Esophagus muscularis mucosa (tissue), 3 donors: ENCODE results near the gene DPYD.

Source experiments
- POLR2AphosphoS5 ChIP-seq, 2 donors: sonication (generic); formaldehyde crosslinking; IDR thresholded peaks; one replicate each; pipeline ENCODE4 v1.6.1; 2017; ENCODE audit warnings: antibody characterized with exemption in 2 of 2
- TF ChIP-seq, protein P1 (sequence below), 3 experiments: fragments of 200-600 bp in 2 of 3; fragments of 450-650 bp in 1 of 3; sonication (generic) in 2 of 3; IDR thresholded peaks; one replicate each; pipeline ENCODE4 v1.5.1; 2017 to 2019; ENCODE audit warnings: antibody characterized with exemption in 3 of 3, mild to moderate bottlenecking in 2 of 3, moderate library complexity in 1 of 3

DNA sequence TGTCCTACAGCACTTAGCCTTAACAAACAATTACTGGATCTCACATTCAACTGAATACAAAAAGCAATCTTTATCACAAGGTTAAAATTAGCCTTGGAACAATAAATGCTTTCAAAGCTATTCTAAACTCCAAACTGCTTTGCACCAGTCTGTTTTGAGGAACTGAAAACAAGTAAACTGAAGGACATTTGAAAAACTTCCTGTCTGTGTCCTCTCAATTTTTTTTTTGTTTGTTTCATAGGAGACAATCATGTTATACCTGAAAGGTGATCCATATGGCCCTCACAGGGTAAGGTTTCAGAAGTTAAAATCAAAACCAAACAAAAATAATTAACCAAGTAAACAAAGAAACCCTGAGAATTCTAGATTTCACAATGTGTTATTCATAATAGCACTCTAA is 459.1 kb downstream of the DPYD start:
- TF ChIP-seq, protein P1, sequence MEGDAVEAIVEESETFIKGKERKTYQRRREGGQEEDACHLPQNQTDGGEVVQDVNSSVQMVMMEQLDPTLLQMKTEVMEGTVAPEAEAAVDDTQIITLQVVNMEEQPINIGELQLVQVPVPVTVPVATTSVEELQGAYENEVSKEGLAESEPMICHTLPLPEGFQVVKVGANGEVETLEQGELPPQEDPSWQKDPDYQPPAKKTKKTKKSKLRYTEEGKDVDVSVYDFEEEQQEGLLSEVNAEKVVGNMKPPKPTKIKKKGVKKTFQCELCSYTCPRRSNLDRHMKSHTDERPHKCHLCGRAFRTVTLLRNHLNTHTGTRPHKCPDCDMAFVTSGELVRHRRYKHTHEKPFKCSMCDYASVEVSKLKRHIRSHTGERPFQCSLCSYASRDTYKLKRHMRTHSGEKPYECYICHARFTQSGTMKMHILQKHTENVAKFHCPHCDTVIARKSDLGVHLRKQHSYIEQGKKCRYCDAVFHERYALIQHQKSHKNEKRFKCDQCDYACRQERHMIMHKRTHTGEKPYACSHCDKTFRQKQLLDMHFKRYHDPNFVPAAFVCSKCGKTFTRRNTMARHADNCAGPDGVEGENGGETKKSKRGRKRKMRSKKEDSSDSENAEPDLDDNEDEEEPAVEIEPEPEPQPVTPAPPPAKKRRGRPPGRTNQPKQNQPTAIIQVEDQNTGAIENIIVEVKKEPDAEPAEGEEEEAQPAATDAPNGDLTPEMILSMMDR (IDR thresholded peaks at IDR 0.05) = no peak
- no peak for TF ChIP-seq POLR2AphosphoS5 (IDR thresholded peaks at IDR 0.05)
